Measurements from ENCODE around the gene RAB38.

Gene RAB38

DNA sequence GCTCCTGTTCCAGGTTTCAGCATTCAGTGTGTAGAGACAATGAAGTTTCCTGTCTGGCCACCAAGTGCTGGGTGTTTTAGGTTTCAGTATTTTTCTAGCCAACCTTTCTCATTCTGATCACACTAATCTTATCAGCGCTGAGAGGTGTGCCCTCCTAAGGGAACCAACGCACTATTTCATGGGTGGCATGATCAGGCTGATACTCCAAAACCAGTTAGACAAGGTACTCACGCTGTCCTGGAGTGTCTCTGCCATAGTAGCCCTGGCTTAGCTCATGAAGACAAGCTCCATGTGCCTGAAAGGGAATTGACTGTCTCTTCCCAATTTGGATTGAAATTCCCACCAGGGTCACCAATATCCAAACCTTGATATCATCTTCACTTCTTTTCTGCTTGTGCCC lies 8.0 kb upstream of the RAB38 start:
- Histone ChIP-seq H3K9ac (ENCODE audit: insufficient read length, low read depth) (no peak overlapping the region), H3K9me3 (ENCODE audit: insufficient read depth, low read length) (no peaks in the 10 kb centered on the region), H3K4me1 (ENCODE audit: insufficient read depth, insufficient read length) (no peaks in the 10 kb centered on the region), H3K4me3 (ENCODE audit: insufficient read length, low read depth) (no peak overlapping the region), H3K36me3 (ENCODE audit: insufficient read depth, insufficient read length, low read length) (no peaks in the 10 kb centered on the region), H3K27me3 (ENCODE audit: insufficient read depth, insufficient read length) (no peaks in the 10 kb centered on the region)
- TF ChIP-seq YY1 (IDR thresholded peaks at IDR 0.05; ENCODE audit: insufficient read depth, insufficient read length) (no peak), ZNF274 (IDR thresholded peaks at IDR 0.05; ENCODE audit: low read depth, low read length) (no peak), SUZ12 (IDR thresholded peaks at IDR 0.05; ENCODE audit: extremely low read depth, insufficient read depth, insufficient read length) (no peak)
- DNase-seq (ENCODE audit: low read depth, low spot score): no peak

DNA sequence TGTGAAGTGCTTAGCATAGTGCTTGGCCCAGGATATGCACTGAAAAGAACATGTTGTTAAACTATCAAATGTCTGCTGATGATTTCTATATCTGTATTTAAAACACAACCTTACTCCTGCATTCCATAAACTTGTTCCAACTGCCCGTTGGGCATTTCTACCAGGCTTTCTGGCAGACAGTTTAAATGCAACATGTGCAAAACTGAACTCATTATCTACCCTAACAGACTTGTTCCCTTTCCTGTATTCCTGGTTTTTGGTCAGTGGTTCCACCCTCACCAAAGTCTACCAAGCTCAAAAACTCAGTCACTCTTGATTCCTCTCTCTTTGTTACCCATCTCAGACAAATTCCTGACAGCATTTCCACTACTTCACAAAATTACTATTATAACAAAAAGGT lies 6.5 kb upstream of the RAB38 start:
- Histone ChIP-seq H3K4me3 (ENCODE audit: insufficient read length, low read depth) (no peak overlapping the region), H3K36me3 (ENCODE audit: insufficient read depth, insufficient read length, low read length) (no peaks in the 10 kb centered on the region), H3K4me1 (ENCODE audit: insufficient read depth, insufficient read length) (no peaks in the 10 kb centered on the region), H3K9me3 (ENCODE audit: insufficient read depth, low read length) (no peaks in the 10 kb centered on the region), H3K27me3 (ENCODE audit: insufficient read depth, insufficient read length) (no peaks in the 10 kb centered on the region), H3K9ac (ENCODE audit: insufficient read length, low read depth) (no peak overlapping the region)
- no peak for DNase-seq (ENCODE audit: low read depth, low spot score)
- TF ChIP-seq ZNF274 (IDR thresholded peaks at IDR 0.05; ENCODE audit: low read depth, low read length) (no peak), YY1 (IDR thresholded peaks at IDR 0.05; ENCODE audit: insufficient read depth, insufficient read length) (no peak), SUZ12 (IDR thresholded peaks at IDR 0.05; ENCODE audit: extremely low read depth, insufficient read depth, insufficient read length) (no peak)

DNA sequence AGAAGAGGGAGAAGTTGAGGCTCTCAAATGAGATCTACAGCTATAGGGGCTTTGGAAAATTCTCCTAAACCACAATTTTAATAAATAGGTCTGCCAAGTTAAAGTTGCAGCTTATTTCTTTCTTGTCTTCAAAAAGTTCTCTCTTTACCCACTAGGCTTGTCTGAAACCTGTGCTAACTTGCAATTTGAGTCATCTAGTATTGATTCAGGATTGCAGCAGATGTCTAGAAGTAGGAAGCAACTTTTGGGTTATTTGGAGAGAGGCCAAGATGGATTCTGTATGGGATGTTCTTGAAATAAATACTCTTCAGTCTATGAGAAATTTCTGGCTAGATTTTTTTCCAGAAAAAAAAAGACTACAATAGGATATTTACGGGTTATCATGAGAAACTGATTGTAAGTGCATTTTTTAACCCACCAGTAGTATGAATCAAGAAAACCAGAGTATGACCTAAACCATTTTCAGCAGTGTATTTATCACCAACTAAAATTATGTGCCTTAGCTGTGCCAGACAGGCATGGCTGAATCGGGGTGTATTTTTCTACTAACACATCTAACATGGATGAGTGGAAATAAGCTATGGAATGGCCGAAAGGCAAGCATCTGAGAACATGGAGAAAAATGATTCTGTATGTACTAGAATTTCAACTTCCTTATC lies 4.9 kb upstream of the RAB38 start:
- H3K4me3 ChIP-seq (ENCODE audit: insufficient read length, low read depth): no peak overlapping the region
- no peaks in the 10 kb centered on the region for H3K36me3 ChIP-seq (ENCODE audit: insufficient read depth, insufficient read length, low read length)
- TF ChIP-seq YY1 (IDR thresholded peaks at IDR 0.05; ENCODE audit: insufficient read depth, insufficient read length) (no peak), ZNF274 (IDR thresholded peaks at IDR 0.05; ENCODE audit: low read depth, low read length) (no peak), SUZ12 (IDR thresholded peaks at IDR 0.05; ENCODE audit: extremely low read depth, insufficient read depth, insufficient read length) (no peak)
- H3K9me3 ChIP-seq (ENCODE audit: insufficient read depth, low read length): no peaks in the 10 kb centered on the region
- peaks cover 2% of the 10 kb centered on the region for H3K27me3 ChIP-seq (ENCODE audit: insufficient read depth, insufficient read length)
- no peak overlapping the region for H3K9ac ChIP-seq (ENCODE audit: insufficient read length, low read depth)
- H3K4me1 ChIP-seq (ENCODE audit: insufficient read depth, insufficient read length): no peaks in the 10 kb centered on the region
- no peak for DNase-seq (ENCODE audit: low read depth, low spot score)

DNA sequence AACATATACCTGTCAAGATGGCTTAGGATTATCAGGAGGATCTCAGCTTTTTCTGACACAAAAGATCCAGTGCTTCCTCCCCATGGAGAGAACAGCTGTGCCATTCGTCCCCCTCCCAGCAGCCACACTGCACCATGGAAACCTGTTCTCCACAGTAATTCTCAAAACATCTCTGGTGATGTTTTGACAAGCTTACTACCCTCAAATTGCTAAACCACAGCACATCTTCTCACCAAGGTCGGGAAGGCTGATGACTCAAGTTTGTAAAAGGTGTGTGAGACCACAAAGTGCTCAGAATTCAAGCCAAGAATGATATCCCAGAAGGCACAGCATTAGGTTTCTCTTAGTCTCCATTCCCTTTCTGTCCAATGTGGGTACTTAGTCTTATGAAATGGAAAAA lies 3.9 kb upstream of the RAB38 start:
- Histone ChIP-seq H3K27me3 (ENCODE audit: insufficient read depth, insufficient read length) (peaks cover 2% of the 10 kb centered on the region), H3K9me3 (ENCODE audit: insufficient read depth, low read length) (no peaks in the 10 kb centered on the region), H3K9ac (ENCODE audit: insufficient read length, low read depth) (no peak overlapping the region), H3K4me1 (ENCODE audit: insufficient read depth, insufficient read length) (no peaks in the 10 kb centered on the region), H3K36me3 (ENCODE audit: insufficient read depth, insufficient read length, low read length) (no peaks in the 10 kb centered on the region), H3K4me3 (ENCODE audit: insufficient read length, low read depth) (no peak overlapping the region)
- no peak for DNase-seq (ENCODE audit: low read depth, low spot score)
- no peak for TF ChIP-seq YY1 (IDR thresholded peaks at IDR 0.05; ENCODE audit: insufficient read depth, insufficient read length)
- TF ChIP-seq SUZ12 (IDR thresholded peaks at IDR 0.05; ENCODE audit: extremely low read depth, insufficient read depth, insufficient read length): no peak
- TF ChIP-seq ZNF274 (IDR thresholded peaks at IDR 0.05; ENCODE audit: low read depth, low read length): no peak

DNA sequence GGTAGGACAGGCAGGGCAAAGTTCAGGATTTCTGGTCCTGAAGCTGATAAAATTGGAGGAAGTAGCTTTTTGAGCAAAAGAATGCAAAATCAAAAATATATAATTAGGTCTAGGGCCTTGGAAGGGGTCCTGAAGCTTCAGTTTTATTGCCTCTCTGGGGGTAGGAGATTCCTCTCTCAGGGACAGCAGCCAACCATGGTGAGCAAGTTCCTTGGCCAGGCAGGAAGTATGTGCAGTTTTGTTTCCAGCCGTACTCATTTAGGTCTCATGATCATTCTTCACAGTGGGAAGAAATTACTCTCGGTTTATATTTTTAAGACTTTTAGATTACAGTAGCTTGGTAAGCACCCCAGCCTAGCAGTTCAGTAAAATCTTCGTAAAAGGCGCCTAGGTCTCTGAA lies 2.9 kb upstream of the RAB38 start:
- H3K4me1 ChIP-seq (ENCODE audit: insufficient read depth, insufficient read length): no peaks in the 10 kb centered on the region
- no peaks in the 10 kb centered on the region for H3K36me3 ChIP-seq (ENCODE audit: insufficient read depth, insufficient read length, low read length)
- H3K9me3 ChIP-seq (ENCODE audit: insufficient read depth, low read length): no peaks in the 10 kb centered on the region
- no peak overlapping the region for H3K9ac ChIP-seq (ENCODE audit: insufficient read length, low read depth)
- no peak overlapping the region for H3K4me3 ChIP-seq (ENCODE audit: insufficient read length, low read depth)
- no peak for TF ChIP-seq SUZ12 (IDR thresholded peaks at IDR 0.05; ENCODE audit: extremely low read depth, insufficient read depth, insufficient read length)
- no peak for TF ChIP-seq ZNF274 (IDR thresholded peaks at IDR 0.05; ENCODE audit: low read depth, low read length)
- TF ChIP-seq YY1 (IDR thresholded peaks at IDR 0.05; ENCODE audit: insufficient read depth, insufficient read length): no peak
- DNase-seq (ENCODE audit: low read depth, low spot score): no peak
- peaks cover 2% of the 10 kb centered on the region for H3K27me3 ChIP-seq (ENCODE audit: insufficient read depth, insufficient read length)

DNA sequence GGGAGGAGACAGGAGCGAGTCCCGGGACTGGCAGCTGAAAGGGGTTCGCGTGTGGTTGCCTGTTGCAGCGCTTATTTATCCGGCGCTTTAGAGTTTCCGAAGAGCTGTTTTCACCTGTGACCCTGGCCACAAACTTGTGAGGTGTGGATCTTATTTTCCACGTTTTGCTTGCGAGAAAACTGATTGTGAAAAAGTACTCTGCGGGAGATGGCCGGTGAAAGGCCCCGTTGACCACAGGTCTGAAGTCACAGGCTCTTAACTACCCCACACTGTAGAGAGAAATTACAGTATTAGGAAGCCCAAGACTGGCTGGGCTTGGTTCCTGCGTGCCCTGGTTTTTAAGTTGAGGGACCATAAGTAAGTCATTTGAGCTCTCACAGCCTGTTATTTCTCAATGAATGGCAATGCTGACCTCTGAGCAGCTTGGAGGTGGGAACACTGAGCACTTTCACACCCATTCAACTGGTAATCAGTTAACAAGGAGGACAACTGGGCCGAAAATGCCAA lies 379 bp upstream of the RAB38 start:
- no peaks in the 10 kb centered on the region for H3K9me3 ChIP-seq (ENCODE audit: insufficient read depth, low read length)
- no peaks in the 10 kb centered on the region for H3K36me3 ChIP-seq (ENCODE audit: insufficient read depth, insufficient read length, low read length)
- H3K9ac ChIP-seq (ENCODE audit: insufficient read length, low read depth): peak overlapping the region; percentile 56
- no peaks in the 10 kb centered on the region for H3K4me1 ChIP-seq (ENCODE audit: insufficient read depth, insufficient read length)
- TF ChIP-seq SUZ12 (IDR thresholded peaks at IDR 0.05; ENCODE audit: extremely low read depth, insufficient read depth, insufficient read length): no peak
- TF ChIP-seq YY1 (IDR thresholded peaks at IDR 0.05; ENCODE audit: insufficient read depth, insufficient read length): no peak
- no peak for TF ChIP-seq ZNF274 (IDR thresholded peaks at IDR 0.05; ENCODE audit: low read depth, low read length)
- no peak for DNase-seq (ENCODE audit: low read depth, low spot score)
- H3K27me3 ChIP-seq (ENCODE audit: insufficient read depth, insufficient read length): peaks cover 2% of the 10 kb centered on the region
- peak overlapping the region; percentile 33 for H3K4me3 ChIP-seq (ENCODE audit: insufficient read length, low read depth)

DNA sequence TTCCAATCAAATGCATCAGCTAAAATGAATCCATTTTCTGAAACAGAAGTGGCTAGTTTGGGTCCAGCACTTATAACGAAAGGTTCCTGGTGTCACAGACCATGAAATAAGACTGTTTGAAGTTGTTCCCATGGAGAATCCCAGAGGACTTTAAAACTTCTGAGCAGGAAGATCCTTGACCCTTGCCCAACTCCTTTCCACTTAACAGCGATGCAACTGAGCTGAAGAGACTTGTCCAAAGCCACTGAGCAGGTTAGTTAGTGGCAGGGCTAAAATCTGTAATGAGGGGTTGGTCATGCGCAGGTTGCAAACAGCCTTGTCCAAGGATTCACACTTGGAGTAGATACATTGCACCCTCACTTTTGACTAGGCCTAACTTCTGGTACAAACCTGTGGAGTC lies 1.3 kb downstream of the RAB38 start:
- H3K4me3 ChIP-seq (ENCODE audit: insufficient read length, low read depth): no peak overlapping the region
- peaks cover 2% of the 10 kb centered on the region for H3K27me3 ChIP-seq (ENCODE audit: insufficient read depth, insufficient read length)
- DNase-seq (ENCODE audit: low read depth, low spot score): no peak
- no peak for TF ChIP-seq SUZ12 (IDR thresholded peaks at IDR 0.05; ENCODE audit: extremely low read depth, insufficient read depth, insufficient read length)
- TF ChIP-seq ZNF274 (IDR thresholded peaks at IDR 0.05; ENCODE audit: low read depth, low read length): no peak
- TF ChIP-seq YY1 (IDR thresholded peaks at IDR 0.05; ENCODE audit: insufficient read depth, insufficient read length): no peak
- H3K4me1 ChIP-seq (ENCODE audit: insufficient read depth, insufficient read length): no peaks in the 10 kb centered on the region
- no peak overlapping the region for H3K9ac ChIP-seq (ENCODE audit: insufficient read length, low read depth)
- H3K9me3 ChIP-seq (ENCODE audit: insufficient read depth, low read length): no peaks in the 10 kb centered on the region
- no peaks in the 10 kb centered on the region for H3K36me3 ChIP-seq (ENCODE audit: insufficient read depth, insufficient read length, low read length)
